ENCODE measurements around the gene ILF2.

The ILF2 gene

DNA sequence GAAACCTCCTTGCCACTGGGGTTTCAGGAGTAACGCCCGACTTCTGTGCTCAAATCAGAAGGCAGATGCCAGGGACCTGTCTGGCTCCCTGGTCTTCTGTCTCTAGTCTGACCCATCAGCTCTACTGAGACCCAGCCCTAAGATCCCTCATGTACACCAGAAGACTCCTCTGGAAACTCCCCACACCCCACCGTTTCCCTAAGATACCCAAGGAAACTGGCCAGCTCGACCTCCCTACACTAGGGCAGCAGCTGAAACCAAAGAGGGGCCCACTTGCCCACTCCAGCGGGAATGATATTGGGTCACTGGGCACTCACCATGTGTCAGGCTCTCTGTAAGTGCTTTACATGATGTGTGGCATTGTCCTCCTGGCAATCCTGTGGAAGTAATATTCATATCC is 57.4 kb downstream of the ILF2 start:
- peak overlapping the region; percentile 71 for H3K4me3 ChIP-seq (ENCODE audit: low read depth, low read length)
- no peak for DNase-seq (ENCODE audit: low read depth)

DNA sequence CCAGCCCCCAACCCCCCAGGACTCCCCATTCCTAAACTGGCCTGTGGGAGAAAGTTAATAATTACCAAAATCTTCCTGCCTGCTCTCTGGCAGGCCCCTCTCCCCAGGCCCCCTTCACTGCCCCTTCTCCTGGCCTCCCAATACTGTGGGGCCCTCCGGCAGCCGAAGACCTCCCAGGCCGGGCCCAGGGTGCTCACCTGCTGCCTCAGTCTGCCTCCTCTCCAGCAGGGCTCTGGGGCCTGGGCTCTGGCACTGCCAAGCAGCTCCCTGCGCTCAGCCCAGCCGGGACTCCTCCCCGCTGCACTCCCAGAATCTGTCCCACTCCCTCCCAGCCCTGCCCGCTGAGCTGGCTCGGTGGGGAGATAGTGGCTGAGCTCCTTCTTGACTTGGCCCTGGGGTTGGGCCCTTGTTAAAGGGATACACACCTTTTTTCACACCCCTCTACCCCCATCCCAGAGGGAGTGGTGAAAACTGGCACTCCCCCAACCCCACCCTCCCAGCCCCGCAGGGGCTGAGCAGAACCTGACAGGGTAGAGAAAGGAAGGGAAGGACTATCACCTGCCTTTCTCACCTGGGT is 58.0 kb downstream of the ILF2 start, which contains the start of gene S100A16:
Gene S100A16, minus strand, starts transcription at position 383 of the 577 bp plus-strand sequence. CDS start 4,986 bp downstream, outside the sequence.
- peak within 1 kb of the TSS; percentile 71 for H3K4me3 ChIP-seq (ENCODE audit: low read depth, low read length)

DNA sequence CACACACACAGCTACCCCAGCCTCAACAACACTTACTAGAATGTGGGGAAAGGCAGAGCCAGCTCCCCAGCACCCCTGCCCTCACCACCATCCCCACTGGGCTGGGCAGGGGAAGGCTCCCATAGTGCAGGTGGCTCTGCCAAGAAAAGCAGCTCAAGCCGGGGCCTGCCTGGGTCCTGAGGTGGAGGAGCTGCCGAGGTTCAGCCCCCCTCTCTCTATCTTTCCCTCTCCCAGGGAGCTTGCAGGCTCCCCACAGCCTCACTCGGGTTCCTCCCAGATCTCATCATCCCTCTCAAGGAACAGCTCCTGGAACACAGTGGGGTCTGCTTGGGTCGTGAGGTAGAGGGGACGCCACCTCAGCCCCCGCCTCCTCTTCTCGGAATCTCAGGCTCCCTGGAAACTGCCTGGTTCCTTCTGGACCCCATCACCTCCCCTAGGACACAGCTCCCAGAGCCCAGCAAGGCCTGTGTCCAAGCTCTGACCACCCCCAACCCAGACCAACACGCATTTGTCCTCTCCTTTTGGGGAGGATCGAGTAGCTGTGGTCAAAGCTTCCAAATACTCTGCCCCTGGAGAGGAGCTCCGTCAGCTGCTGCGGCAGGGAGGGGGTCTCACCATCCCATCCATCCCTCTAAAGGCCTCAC is 58.6 kb downstream of the ILF2 start:
- H3K4me3 ChIP-seq (ENCODE audit: low read depth, low read length), result peak overlapping the region; percentile 71
- DNase-seq (ENCODE audit: low read depth), result no peak

More for the DNA sequence above, 58.0 kb downstream of the ILF2 start, which contains the start of gene S100A16:
- DNase-seq (ENCODE audit: low read depth), result no peak

Data from skeletal muscle cell (primary cell).